HEK293 (cell line): ENCODE measurements around the gene ITFG2.

ENCODE experiments used
- BCL11A ChIP-seq: fragments of 450-650 bp; formaldehyde crosslinking; IDR thresholded peaks from 2 replicates; pipeline ENCODE4 v1.5.1; 2016; ENCODE audit warnings: low read depth, missing biosample characterization, missing genetic modification characterization
- FEZF1 ChIP-seq: fragments of 450-650 bp; formaldehyde crosslinking; IDR thresholded peaks from 2 replicates; pipeline ENCODE4 v1.5.1; 2016; ENCODE audit warnings: missing biosample characterization, missing genetic modification characterization
- HOXC10 ChIP-seq: sonication (generic); formaldehyde crosslinking; IDR thresholded peaks from 2 replicates; pipeline ENCODE4 v1.8.1; 2023; ENCODE audit warnings: mild to moderate bottlenecking, missing genetic modification reagents
- IKZF3 ChIP-seq: fragments of 450-650 bp; IDR thresholded peaks from 2 replicates; pipeline ENCODE4 v1.5.0; 2018; ENCODE audit warnings: missing biosample characterization, mild to moderate bottlenecking, missing genetic modification characterization, moderate library complexity
- SETDB1 ChIP-seq: IDR thresholded peaks from one replicate; pipeline ENCODE4 v1.6.1; 2017; ENCODE audit warnings: mild to moderate bottlenecking, low read length, moderate library complexity, mixed read lengths; ENCODE audit not compliant: insufficient read length
- ZBTB1 ChIP-seq: fragments of 450-650 bp; formaldehyde crosslinking; IDR thresholded peaks from 2 replicates; pipeline ENCODE4 v1.5.1; 2016; ENCODE audit warnings: missing biosample characterization, missing genetic modification characterization
- ZBTB17 ChIP-seq: fragments of 450-650 bp; formaldehyde crosslinking; IDR thresholded peaks from 2 replicates; pipeline ENCODE4 v1.5.1; 2016; ENCODE audit warnings: missing biosample characterization, missing genetic modification characterization
- ZIC2 ChIP-seq: fragments of 450-650 bp; formaldehyde crosslinking; IDR thresholded peaks from 2 replicates; pipeline ENCODE4 v1.5.1; 2016; ENCODE audit warnings: missing biosample characterization, missing genetic modification characterization
- ZNF157 ChIP-seq: fragments of 450-650 bp; formaldehyde crosslinking; IDR thresholded peaks from 2 replicates; pipeline ENCODE4 v1.5.1; 2016; ENCODE audit warnings: missing biosample characterization, missing genetic modification characterization
- ZNF175 ChIP-seq: fragments of 450-650 bp; formaldehyde crosslinking; IDR thresholded peaks from 2 replicates; pipeline ENCODE4 v1.5.1; 2016; ENCODE audit warnings: missing biosample characterization, missing genetic modification characterization
- ZNF2 ChIP-seq: fragments of 450-650 bp; formaldehyde crosslinking; IDR thresholded peaks from 2 replicates; pipeline ENCODE4 v1.5.1; 2016; ENCODE audit warnings: missing biosample characterization, missing genetic modification characterization
- ZNF394 ChIP-seq: fragments of 450-650 bp; formaldehyde crosslinking; IDR thresholded peaks from 2 replicates; pipeline ENCODE4 v1.5.1; 2016; ENCODE audit warnings: missing biosample characterization, missing genetic modification characterization, mild to moderate bottlenecking, moderate library complexity, borderline replicate concordance
- ZNF416 ChIP-seq: fragments of 450-650 bp; formaldehyde crosslinking; IDR thresholded peaks from 2 replicates; pipeline ENCODE4 v1.5.1; 2016; ENCODE audit warnings: missing biosample characterization, missing genetic modification characterization
- ZNF561 ChIP-seq: fragments of 450-650 bp; IDR thresholded peaks from 2 replicates; pipeline ENCODE4 v1.5.1; 2018; ENCODE audit warnings: missing biosample characterization, missing genetic modification characterization, borderline replicate concordance
- ZNF654 ChIP-seq: fragments of 450-650 bp; formaldehyde crosslinking; IDR thresholded peaks from 2 replicates; pipeline ENCODE4 v1.5.1; 2016; ENCODE audit warnings: low read depth, missing biosample characterization, missing genetic modification characterization
- ZNF768 ChIP-seq: fragments of 450-650 bp; formaldehyde crosslinking; IDR thresholded peaks from 2 replicates; pipeline ENCODE4 v1.5.1; 2018; ENCODE audit warnings: missing biosample characterization, mild to moderate bottlenecking, missing genetic modification characterization
- TF ChIP-seq, protein P1 (sequence below): fragments of 450-650 bp; formaldehyde crosslinking; IDR thresholded peaks from 2 replicates; pipeline ENCODE4 v1.5.1; 2016; ENCODE audit warnings: missing biosample characterization, missing genetic modification characterization
- TF ChIP-seq, protein P2 (sequence below): fragments of 450-650 bp; formaldehyde crosslinking; IDR thresholded peaks from 2 replicates; pipeline ENCODE4 v1.5.1; 2016; ENCODE audit warnings: missing biosample characterization, missing genetic modification characterization
- TF ChIP-seq, protein P3 (sequence below): fragments of 450-650 bp; formaldehyde crosslinking; IDR thresholded peaks from 2 replicates; pipeline ENCODE4 v1.5.1; 2016; ENCODE audit warnings: missing biosample characterization, missing genetic modification characterization
- TF ChIP-seq, protein P4 (sequence below): fragments of 450-650 bp; formaldehyde crosslinking; IDR thresholded peaks from 2 replicates; pipeline ENCODE4 v1.5.1; 2016; ENCODE audit warnings: missing biosample characterization, missing genetic modification characterization, borderline replicate concordance
- TF ChIP-seq, protein P5 (sequence below): fragments of 450-650 bp; formaldehyde crosslinking; IDR thresholded peaks from 2 replicates; pipeline ENCODE4 v1.5.1; 2016; ENCODE audit warnings: missing biosample characterization, missing genetic modification characterization
- TF ChIP-seq, protein P6 (sequence below): fragments of 450-650 bp; formaldehyde crosslinking; IDR thresholded peaks from 2 replicates; pipeline ENCODE4 v1.5.1; 2016; ENCODE audit warnings: missing biosample characterization, missing genetic modification characterization
- TF ChIP-seq, protein P7 (sequence below): fragments of 450-650 bp; formaldehyde crosslinking; IDR thresholded peaks from 2 replicates; pipeline ENCODE4 v1.5.0; 2017; ENCODE audit warnings: missing biosample characterization, missing genetic modification characterization, borderline replicate concordance

The ITFG2 gene

DNA sequence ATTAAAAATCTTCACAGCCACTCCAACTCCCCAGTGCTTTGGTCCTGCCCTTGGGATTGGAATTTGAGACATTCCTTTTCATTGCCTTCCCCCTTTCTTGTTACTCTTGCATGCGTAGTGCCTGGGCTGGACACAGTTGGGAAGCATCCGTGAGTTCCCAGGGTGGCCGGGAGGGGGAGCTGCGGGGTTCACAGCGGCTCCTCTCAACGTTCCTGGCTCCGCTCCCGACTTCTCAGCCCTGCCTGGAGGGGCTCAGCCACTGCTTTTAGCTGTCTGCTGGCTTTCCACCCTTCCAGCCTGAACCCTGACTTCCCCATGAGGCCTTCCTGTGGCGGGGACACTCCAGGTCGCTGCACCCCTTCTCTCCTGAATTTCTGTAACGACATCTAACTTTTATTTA is 41.2 kb downstream of the ITFG2 start (continued):
- TF ChIP-seq, protein P1, sequence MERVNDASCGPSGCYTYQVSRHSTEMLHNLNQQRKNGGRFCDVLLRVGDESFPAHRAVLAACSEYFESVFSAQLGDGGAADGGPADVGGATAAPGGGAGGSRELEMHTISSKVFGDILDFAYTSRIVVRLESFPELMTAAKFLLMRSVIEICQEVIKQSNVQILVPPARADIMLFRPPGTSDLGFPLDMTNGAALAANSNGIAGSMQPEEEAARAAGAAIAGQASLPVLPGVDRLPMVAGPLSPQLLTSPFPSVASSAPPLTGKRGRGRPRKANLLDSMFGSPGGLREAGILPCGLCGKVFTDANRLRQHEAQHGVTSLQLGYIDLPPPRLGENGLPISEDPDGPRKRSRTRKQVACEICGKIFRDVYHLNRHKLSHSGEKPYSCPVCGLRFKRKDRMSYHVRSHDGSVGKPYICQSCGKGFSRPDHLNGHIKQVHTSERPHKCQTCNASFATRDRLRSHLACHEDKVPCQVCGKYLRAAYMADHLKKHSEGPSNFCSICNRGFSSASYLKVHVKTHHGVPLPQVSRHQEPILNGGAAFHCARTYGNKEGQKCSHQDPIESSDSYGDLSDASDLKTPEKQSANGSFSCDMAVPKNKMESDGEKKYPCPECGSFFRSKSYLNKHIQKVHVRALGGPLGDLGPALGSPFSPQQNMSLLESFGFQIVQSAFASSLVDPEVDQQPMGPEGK, result 0 out of 2 replicates have a peak, but pooled peaks have one; percentile 14
- TF ChIP-seq, protein P2, sequence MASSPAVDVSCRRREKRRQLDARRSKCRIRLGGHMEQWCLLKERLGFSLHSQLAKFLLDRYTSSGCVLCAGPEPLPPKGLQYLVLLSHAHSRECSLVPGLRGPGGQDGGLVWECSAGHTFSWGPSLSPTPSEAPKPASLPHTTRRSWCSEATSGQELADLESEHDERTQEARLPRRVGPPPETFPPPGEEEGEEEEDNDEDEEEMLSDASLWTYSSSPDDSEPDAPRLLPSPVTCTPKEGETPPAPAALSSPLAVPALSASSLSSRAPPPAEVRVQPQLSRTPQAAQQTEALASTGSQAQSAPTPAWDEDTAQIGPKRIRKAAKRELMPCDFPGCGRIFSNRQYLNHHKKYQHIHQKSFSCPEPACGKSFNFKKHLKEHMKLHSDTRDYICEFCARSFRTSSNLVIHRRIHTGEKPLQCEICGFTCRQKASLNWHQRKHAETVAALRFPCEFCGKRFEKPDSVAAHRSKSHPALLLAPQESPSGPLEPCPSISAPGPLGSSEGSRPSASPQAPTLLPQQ (tag by site-specific recombination), result no peak
- TF ChIP-seq ZIC2 (tag by site-specific recombination) (no peak), FEZF1 (tag by site-specific recombination) (no peak), ZNF416 (tag by site-specific recombination) (no peak), ZNF175 (tag by site-specific recombination) (no peak), ZNF561 (tag by site-specific recombination) (no peak), ZNF768 (no peak), ZNF157 (no peak), IKZF3 (tag by site-specific recombination) (no peak; the same call in 1 of the 2 replicates), ZBTB1 (tag by site-specific recombination) (no peak), ZNF654 (peak; percentile 36; the same call in 1 of the 2 replicates), ZBTB17 (0 out of 2 replicates have a peak, but pooled peaks have one; percentile 39), ZNF394 (no peak), ZNF2 (tag by site-specific recombination) (peak; percentile 71; the same call in 1 of the 2 replicates), BCL11A (tag by site-specific recombination) (no peak), HOXC10 (CRISPR knock-in tag) (no peak), SETDB1 (no peak)
- TF ChIP-seq, protein P3, sequence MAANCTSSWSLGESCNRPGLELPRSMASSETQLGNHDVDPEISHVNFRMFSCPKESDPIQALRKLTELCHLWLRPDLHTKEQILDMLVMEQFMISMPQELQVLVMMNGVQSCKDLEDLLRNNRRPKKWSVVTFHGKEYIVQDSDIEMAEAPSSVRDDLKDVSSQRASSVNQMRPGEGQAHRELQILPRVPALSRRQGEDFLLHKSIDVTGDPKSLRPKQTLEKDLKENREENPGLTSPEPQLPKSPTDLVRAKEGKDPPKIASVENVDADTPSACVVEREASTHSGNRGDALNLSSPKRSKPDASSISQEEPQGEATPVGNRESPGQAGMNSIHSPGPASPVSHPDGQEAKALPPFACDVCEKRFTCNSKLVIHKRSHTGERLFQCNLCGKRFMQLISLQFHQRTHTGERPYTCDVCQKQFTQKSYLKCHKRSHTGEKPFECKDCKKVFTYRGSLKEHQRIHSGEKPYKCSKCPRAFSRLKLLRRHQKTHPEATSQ (tag by site-specific recombination), result no peak
- TF ChIP-seq, protein P4, sequence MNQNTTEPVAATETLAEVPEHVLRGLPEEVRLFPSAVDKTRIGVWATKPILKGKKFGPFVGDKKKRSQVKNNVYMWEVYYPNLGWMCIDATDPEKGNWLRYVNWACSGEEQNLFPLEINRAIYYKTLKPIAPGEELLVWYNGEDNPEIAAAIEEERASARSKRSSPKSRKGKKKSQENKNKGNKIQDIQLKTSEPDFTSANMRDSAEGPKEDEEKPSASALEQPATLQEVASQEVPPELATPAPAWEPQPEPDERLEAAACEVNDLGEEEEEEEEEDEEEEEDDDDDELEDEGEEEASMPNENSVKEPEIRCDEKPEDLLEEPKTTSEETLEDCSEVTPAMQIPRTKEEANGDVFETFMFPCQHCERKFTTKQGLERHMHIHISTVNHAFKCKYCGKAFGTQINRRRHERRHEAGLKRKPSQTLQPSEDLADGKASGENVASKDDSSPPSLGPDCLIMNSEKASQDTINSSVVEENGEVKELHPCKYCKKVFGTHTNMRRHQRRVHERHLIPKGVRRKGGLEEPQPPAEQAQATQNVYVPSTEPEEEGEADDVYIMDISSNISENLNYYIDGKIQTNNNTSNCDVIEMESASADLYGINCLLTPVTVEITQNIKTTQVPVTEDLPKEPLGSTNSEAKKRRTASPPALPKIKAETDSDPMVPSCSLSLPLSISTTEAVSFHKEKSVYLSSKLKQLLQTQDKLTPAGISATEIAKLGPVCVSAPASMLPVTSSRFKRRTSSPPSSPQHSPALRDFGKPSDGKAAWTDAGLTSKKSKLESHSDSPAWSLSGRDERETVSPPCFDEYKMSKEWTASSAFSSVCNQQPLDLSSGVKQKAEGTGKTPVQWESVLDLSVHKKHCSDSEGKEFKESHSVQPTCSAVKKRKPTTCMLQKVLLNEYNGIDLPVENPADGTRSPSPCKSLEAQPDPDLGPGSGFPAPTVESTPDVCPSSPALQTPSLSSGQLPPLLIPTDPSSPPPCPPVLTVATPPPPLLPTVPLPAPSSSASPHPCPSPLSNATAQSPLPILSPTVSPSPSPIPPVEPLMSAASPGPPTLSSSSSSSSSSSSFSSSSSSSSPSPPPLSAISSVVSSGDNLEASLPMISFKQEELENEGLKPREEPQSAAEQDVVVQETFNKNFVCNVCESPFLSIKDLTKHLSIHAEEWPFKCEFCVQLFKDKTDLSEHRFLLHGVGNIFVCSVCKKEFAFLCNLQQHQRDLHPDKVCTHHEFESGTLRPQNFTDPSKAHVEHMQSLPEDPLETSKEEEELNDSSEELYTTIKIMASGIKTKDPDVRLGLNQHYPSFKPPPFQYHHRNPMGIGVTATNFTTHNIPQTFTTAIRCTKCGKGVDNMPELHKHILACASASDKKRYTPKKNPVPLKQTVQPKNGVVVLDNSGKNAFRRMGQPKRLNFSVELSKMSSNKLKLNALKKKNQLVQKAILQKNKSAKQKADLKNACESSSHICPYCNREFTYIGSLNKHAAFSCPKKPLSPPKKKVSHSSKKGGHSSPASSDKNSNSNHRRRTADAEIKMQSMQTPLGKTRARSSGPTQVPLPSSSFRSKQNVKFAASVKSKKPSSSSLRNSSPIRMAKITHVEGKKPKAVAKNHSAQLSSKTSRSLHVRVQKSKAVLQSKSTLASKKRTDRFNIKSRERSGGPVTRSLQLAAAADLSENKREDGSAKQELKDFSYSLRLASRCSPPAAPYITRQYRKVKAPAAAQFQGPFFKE (tag by site-specific recombination), result no peak
- TF ChIP-seq, protein P5, sequence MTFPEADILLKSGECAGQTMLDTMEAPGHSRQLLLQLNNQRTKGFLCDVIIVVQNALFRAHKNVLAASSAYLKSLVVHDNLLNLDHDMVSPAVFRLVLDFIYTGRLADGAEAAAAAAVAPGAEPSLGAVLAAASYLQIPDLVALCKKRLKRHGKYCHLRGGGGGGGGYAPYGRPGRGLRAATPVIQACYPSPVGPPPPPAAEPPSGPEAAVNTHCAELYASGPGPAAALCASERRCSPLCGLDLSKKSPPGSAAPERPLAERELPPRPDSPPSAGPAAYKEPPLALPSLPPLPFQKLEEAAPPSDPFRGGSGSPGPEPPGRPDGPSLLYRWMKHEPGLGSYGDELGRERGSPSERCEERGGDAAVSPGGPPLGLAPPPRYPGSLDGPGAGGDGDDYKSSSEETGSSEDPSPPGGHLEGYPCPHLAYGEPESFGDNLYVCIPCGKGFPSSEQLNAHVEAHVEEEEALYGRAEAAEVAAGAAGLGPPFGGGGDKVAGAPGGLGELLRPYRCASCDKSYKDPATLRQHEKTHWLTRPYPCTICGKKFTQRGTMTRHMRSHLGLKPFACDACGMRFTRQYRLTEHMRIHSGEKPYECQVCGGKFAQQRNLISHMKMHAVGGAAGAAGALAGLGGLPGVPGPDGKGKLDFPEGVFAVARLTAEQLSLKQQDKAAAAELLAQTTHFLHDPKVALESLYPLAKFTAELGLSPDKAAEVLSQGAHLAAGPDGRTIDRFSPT (tag by site-specific recombination), result no peak
- TF ChIP-seq, protein P6, sequence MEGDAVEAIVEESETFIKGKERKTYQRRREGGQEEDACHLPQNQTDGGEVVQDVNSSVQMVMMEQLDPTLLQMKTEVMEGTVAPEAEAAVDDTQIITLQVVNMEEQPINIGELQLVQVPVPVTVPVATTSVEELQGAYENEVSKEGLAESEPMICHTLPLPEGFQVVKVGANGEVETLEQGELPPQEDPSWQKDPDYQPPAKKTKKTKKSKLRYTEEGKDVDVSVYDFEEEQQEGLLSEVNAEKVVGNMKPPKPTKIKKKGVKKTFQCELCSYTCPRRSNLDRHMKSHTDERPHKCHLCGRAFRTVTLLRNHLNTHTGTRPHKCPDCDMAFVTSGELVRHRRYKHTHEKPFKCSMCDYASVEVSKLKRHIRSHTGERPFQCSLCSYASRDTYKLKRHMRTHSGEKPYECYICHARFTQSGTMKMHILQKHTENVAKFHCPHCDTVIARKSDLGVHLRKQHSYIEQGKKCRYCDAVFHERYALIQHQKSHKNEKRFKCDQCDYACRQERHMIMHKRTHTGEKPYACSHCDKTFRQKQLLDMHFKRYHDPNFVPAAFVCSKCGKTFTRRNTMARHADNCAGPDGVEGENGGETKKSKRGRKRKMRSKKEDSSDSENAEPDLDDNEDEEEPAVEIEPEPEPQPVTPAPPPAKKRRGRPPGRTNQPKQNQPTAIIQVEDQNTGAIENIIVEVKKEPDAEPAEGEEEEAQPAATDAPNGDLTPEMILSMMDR, result peak; percentile 83
- TF ChIP-seq, protein P7, sequence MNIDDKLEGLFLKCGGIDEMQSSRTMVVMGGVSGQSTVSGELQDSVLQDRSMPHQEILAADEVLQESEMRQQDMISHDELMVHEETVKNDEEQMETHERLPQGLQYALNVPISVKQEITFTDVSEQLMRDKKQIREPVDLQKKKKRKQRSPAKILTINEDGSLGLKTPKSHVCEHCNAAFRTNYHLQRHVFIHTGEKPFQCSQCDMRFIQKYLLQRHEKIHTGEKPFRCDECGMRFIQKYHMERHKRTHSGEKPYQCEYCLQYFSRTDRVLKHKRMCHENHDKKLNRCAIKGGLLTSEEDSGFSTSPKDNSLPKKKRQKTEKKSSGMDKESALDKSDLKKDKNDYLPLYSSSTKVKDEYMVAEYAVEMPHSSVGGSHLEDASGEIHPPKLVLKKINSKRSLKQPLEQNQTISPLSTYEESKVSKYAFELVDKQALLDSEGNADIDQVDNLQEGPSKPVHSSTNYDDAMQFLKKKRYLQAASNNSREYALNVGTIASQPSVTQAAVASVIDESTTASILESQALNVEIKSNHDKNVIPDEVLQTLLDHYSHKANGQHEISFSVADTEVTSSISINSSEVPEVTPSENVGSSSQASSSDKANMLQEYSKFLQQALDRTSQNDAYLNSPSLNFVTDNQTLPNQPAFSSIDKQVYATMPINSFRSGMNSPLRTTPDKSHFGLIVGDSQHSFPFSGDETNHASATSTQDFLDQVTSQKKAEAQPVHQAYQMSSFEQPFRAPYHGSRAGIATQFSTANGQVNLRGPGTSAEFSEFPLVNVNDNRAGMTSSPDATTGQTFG (tag by site-specific recombination), result no peak
